ENCODE measurements around the gene HTATIP2.
"Not testable (repeated sequence)": the region's sequence is repeated elsewhere in the genome, so short reads cannot be mapped to it uniquely, and the experiment has no call there.

HTATIP2 gene

GRCh38 chr11:20372081-20372626 is 8.6 kb downstream of the HTATIP2 start:
- no peak for DNase-seq

- no peak for DNase-seq
These were observed 9.6 kb downstream of the HTATIP2 start for GRCh38 chr11:20373147-20373546.

GRCh38 chr11:20373568-20374209 is 10.2 kb downstream of the HTATIP2 start:
- DNase-seq = no peak

GRCh38 chr11:20374741-20375300 is 11.3 kb downstream of the HTATIP2 start:
- DNase-seq = no peak

- no peak for DNase-seq
These were observed 12.7 kb downstream of the HTATIP2 start for GRCh38 chr11:20376162-20376730.

GRCh38 chr11:20385996-20386395 is 22.5 kb downstream of the HTATIP2 start:
- not testable (repeated sequence) for DNase-seq

GRCh38 chr11:20387261-20388095 is 24.0 kb downstream of the HTATIP2 start, which contains the start of gene PRMT3:
Gene PRMT3, plus strand, starts transcription at chr11:20387716. Its CDS starts 31 bp downstream, at chr11:20387747.
- peak; percentile 94 for DNase-seq

GRCh38 chr11:20388096-20389055 is 24.9 kb downstream of the HTATIP2 start:
- no peak for DNase-seq

GRCh38 chr11:20397281-20397680 is 33.8 kb downstream of the HTATIP2 start:
- peak; percentile 39 for DNase-seq

- DNase-seq = no peak
These were observed 36.0 kb downstream of the HTATIP2 start for GRCh38 chr11:20399498-20399897.

- no peak for DNase-seq
These were observed 39.5 kb downstream of the HTATIP2 start for GRCh38 chr11:20403059-20403458.

- DNase-seq = no peak
These were observed 43.0 kb downstream of the HTATIP2 start for GRCh38 chr11:20406484-20406883.

GRCh38 chr11:20407344-20407743 is 43.8 kb downstream of the HTATIP2 start:
- DNase-seq = no peak

GRCh38 chr11:20415432-20415831 is 51.9 kb downstream of the HTATIP2 start:
- no peak for DNase-seq

- no peak for DNase-seq
These were observed 54.3 kb downstream of the HTATIP2 start for GRCh38 chr11:20417771-20418170.

- no peak for DNase-seq
These were observed 58.4 kb downstream of the HTATIP2 start for GRCh38 chr11:20421946-20422345.

GRCh38 chr11:20429216-20429615 is 65.7 kb downstream of the HTATIP2 start:
- DNase-seq = no peak
